HUES6 (cell line): ENCODE data around the gene ACSL1.

ENCODE experiments used
- H3K27ac ChIP-seq: 2 replicates; pipeline ENCODE4 v1.7.0; 2013; ENCODE audit warnings: low read depth, mild to moderate bottlenecking, low read length, inconsistent platforms
- H3K27me3 ChIP-seq: 2 replicates; pipeline ENCODE4 v1.6.1; 2013; ENCODE audit warnings: low read length; ENCODE audit not compliant: control insufficient read depth, insufficient read depth
- H3K36me3 ChIP-seq: 2 replicates; pipeline ENCODE4 v1.6.1; 2013; ENCODE audit warnings: low read length; ENCODE audit not compliant: control insufficient read depth, insufficient read depth
- H3K4me1 ChIP-seq: 2 replicates; pipeline ENCODE4 v1.6.1; 2013; ENCODE audit warnings: low read length; ENCODE audit not compliant: control insufficient read depth, insufficient read depth
- H3K4me3 ChIP-seq: 2 replicates; pipeline ENCODE4 v1.5.1; 2013; ENCODE audit warnings: low read depth, low read length
- H3K9ac ChIP-seq: one replicate; pipeline ENCODE4 v1.6.1; 2013; ENCODE audit warnings: mild to moderate bottlenecking, low read length
- H3K9me3 ChIP-seq: 2 replicates; pipeline ENCODE4 v1.6.1; 2013; ENCODE audit warnings: low read depth, low read length; ENCODE audit not compliant: control insufficient read depth, insufficient read depth

Gene ACSL1

DNA sequence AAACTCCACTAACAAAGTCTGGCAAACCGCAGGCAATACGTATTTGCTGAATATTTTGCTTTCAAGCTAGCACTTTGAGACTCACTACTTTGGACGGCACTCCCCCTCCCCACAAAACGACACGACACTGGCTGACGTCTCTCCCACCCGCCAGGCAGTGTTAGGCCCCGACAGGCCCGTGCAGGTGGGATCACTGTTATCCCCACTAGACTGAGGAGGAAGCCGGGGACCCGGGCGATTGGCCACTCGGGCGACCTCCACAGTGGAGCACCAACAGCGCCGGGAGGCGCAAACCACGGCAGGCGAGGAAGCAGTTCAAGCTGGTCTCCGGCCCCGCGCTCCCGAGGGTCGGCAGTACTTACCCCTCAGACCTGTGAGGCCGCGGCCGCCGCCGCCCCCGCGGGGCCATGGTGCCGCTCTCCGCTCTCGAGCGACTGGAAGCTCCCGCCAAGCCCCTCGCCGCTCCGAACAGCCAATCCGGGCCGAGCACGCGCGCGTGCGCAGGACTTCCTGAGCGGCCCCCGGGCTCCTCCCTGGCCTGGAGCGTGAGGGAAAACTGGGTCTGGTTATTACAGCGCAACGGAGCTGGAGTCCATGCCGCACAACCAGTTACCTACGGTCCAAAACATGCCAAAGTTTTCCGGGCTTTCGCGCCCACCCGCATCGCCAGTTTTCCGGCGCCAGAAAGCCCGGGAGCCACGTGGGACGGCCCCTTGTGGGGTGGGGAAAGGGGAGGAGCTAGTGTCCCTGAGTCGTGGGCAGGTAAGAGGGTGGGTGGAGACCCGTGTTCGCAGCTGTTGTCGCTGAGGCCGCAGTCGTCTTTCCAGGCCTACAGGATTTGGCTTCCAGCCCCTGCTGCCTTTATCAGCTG is 91.9 kb downstream of the ACSL1 start, which contains the start of gene CENPU:
Gene CENPU (minus strand): TSS at position 443 of the 871 bp plus-strand sequence. CDS start 34 bp downstream, at position 409.
- Histone ChIP-seq H3K9me3 (no peaks in the 10 kb centered on the region), H3K4me1 (peaks cover 12% of the 10 kb centered on the region; the same call in 1 of the 2 replicates), H3K27me3 (no peaks in the 10 kb centered on the region), H3K27ac (peak within 1 kb of the TSS; percentile 83), H3K36me3 (peaks cover 28% of the 10 kb centered on the region), H3K9ac (peak within 1 kb of the TSS; percentile 96), H3K4me3 (peak within 1 kb of the TSS; percentile 97)

DNA sequence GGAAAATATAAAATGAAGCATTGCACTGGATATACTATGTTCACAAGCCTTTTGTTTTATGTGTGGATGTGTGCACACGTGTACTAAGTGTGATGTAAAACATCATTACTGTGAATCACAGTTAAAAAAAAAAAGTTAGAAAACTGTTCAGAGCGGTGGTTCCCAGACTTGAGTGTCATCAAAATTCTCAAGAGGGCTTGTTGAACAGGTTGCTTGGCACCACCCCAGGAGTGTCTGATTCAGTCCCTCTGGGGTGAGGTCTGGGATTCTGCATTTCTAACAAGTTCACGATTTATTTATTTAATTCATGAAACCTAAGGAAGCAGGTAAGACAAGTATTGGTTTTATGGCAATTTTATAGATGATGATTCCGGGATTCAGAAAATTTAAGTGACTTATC is 93.6 kb downstream of the ACSL1 start:
- peaks cover 45% of the 10 kb centered on the region for H3K36me3 ChIP-seq

DNA sequence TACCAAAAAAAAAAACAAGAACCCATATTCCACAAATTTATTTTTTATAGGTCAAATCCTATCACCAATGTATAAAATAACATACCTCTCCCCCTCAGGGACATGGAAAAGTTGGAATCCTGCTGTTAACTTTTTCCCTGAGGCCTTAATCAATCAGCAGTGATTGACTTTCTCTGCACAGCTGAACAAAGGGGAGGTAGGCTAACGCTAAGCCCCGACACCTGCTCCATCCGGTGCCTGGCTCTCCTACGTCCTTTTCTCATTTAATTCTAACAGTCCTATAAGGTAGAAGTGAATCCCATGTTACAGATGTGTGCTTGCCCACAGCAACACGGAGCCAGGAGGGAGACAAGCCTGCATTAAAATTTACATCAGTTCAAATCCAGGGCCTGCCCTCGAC is 94.7 kb downstream of the ACSL1 start:
- Histone ChIP-seq H3K9me3 (no peaks in the 10 kb centered on the region), H3K4me1 (peaks cover 12% of the 10 kb centered on the region; the same call in 1 of the 2 replicates), H3K9ac (no peak overlapping the region), H3K4me3 (0 out of 2 replicates have a peak overlapping the region, but pooled peaks have one; percentile 1), H3K36me3 (peaks cover 53% of the 10 kb centered on the region), H3K27ac (no peak overlapping the region), H3K27me3 (no peaks in the 10 kb centered on the region)

More for the DNA sequence above, 93.6 kb downstream of the ACSL1 start:
- H3K9ac ChIP-seq, result peak overlapping the region; percentile 96
- H3K4me1 ChIP-seq, result peaks cover 12% of the 10 kb centered on the region; the same call in 1 of the 2 replicates
- no peaks in the 10 kb centered on the region for H3K27me3 ChIP-seq
- peak overlapping the region; percentile 97 for H3K4me3 ChIP-seq
- no peak overlapping the region for H3K27ac ChIP-seq
- H3K9me3 ChIP-seq, result no peaks in the 10 kb centered on the region

DNA sequence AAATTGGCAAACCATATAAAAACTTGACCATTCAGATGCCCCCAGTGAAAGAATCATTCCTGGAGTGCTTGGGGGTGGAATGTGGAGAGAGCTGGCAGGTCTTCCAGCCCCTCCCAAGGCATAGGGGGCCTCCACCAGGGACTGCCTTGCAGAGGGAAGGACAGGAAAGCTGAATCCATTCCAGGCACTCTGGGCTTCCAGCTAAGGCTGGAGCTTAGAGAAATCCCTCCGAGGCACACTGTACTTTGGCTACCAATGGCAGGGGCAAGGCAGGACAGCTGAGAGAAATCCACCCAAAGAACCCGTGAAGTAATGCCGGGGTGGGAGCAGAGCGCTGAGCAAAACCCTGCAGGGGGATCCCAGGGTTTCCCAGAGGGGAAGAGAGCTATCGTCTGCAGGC is 95.8 kb downstream of the ACSL1 start:
- Histone ChIP-seq H3K4me1 (peaks cover 10% of the 10 kb centered on the region; the same call in 1 of the 2 replicates), H3K9me3 (no peaks in the 10 kb centered on the region), H3K27me3 (no peaks in the 10 kb centered on the region), H3K27ac (no peak overlapping the region), H3K36me3 (peaks cover 64% of the 10 kb centered on the region), H3K9ac (no peak overlapping the region), H3K4me3 (no peak overlapping the region)

DNA sequence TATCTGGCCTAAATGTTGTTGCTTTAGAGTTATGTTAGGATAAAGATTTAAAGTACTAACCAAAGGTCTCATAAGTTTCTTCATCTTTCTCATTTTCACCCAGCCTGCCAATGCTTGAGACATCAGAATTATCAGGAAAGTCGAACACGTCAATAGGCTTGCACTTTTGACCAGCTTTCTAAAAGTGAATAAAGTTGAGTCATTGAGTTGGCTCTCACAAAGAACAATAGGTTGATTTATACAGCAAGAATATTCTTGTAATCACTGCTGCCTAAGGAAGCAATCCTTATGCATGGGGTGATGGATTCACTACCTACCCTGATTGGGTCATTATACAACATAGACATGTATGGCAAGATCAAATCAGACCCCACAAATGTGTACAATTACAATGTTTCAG is 96.9 kb downstream of the ACSL1 start:
- no peak overlapping the region for H3K4me3 ChIP-seq
- no peaks in the 10 kb centered on the region for H3K27me3 ChIP-seq
- H3K36me3 ChIP-seq, result peaks cover 74% of the 10 kb centered on the region
- peaks cover 4% of the 10 kb centered on the region; the same call in 1 of the 2 replicates for H3K4me1 ChIP-seq
- no peak overlapping the region for H3K9ac ChIP-seq
- H3K27ac ChIP-seq, result no peak overlapping the region
- H3K9me3 ChIP-seq, result no peaks in the 10 kb centered on the region

DNA sequence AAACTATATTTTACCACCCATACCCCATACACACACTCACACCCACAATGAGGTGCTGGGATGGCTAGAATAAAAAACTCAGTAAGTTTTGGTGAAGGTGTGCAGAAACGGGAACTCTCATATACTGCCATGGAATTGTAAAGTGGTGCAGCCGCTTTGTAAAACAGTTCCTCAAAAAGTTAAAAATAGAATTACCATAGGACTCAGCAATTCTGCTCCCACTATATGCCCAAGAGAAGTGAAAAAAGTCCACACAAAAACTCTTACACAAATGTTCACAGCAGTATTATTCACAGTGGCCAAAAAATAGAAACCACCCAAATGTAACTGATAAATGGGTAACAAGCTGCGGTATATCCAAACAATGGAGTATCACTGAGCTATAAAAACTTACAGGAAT is 98.3 kb downstream of the ACSL1 start:
- H3K27ac ChIP-seq, result no peak overlapping the region
- H3K4me1 ChIP-seq, result peaks cover 4% of the 10 kb centered on the region; the same call in 1 of the 2 replicates
- H3K4me3 ChIP-seq, result no peak overlapping the region
- H3K36me3 ChIP-seq, result peaks cover 85% of the 10 kb centered on the region
- no peaks in the 10 kb centered on the region for H3K9me3 ChIP-seq
- no peak overlapping the region for H3K9ac ChIP-seq
- no peaks in the 10 kb centered on the region for H3K27me3 ChIP-seq

DNA sequence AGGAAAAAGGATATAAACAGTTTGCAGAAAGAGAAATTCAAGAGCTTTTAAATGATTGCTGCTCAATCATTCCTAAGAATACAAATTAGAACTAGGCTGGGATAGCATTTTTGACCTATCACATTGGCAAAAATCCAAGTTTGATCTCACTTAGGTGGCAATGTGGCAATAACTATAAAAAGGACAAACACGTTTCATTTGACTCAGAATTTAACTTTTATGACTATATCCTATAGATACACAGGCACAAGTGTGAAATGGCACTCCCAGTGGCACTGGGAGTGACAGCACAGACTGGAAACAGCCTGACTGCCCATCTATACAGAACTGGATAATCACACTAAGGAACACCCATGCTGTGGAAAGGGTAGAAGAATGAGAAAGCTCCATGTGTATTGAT is 103.0 kb downstream of the ACSL1 start:
- Histone ChIP-seq H3K27ac (no peak overlapping the region), H3K9me3 (no peaks in the 10 kb centered on the region), H3K36me3 (peaks cover 88% of the 10 kb centered on the region), H3K4me3 (no peak overlapping the region), H3K27me3 (no peaks in the 10 kb centered on the region), H3K4me1 (no peaks in the 10 kb centered on the region), H3K9ac (no peak overlapping the region)

DNA sequence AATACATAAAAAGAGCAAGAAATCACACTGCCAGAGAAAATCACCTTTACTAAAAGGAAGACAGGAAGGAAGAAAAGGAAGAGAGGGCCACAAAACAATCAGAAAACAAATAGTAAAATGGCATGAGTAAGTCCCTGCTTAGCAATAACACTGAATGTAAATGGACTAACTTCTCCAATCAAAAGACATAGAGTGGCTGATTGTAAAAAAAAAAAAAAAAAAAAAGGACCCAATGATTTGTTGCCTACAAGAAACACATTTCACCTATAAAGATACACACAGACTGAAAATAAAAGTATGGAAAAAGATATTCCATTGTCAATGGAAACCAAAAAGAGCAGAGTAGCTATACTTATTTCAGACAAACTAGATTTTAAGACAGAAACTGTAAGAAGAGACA is 104.5 kb downstream of the ACSL1 start:
- no peaks in the 10 kb centered on the region for H3K27me3 ChIP-seq
- H3K9me3 ChIP-seq, result no peaks in the 10 kb centered on the region
- H3K4me3 ChIP-seq, result no peak overlapping the region
- H3K36me3 ChIP-seq, result peaks cover 91% of the 10 kb centered on the region
- no peak overlapping the region for H3K9ac ChIP-seq
- H3K27ac ChIP-seq, result no peak overlapping the region
- no peaks in the 10 kb centered on the region for H3K4me1 ChIP-seq

DNA sequence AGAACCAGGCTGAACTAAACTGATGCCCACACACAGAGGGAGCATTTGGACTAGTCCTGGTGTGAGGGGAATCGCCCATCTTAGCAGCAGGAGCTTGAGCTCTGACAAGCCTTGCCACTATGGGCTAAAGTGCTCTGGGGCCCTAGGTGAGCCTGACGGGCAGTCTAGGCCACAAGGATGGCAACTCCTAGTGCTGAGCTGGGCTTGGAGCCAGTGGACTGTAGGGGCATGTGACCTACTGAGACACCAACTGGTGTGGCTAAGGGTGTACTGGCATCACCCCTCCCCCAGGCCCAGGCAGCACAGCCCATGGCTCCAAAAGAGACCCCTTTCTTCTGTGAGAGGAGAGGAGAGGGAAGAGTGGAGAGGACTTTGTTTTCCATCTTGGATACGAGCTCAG is 106.4 kb downstream of the ACSL1 start:
- H3K9ac ChIP-seq, result no peak overlapping the region
- no peak overlapping the region for H3K27ac ChIP-seq
- H3K27me3 ChIP-seq, result no peaks in the 10 kb centered on the region
- no peak overlapping the region for H3K4me3 ChIP-seq
- no peaks in the 10 kb centered on the region for H3K9me3 ChIP-seq
- H3K36me3 ChIP-seq, result peaks cover 91% of the 10 kb centered on the region
- no peaks in the 10 kb centered on the region for H3K4me1 ChIP-seq

DNA sequence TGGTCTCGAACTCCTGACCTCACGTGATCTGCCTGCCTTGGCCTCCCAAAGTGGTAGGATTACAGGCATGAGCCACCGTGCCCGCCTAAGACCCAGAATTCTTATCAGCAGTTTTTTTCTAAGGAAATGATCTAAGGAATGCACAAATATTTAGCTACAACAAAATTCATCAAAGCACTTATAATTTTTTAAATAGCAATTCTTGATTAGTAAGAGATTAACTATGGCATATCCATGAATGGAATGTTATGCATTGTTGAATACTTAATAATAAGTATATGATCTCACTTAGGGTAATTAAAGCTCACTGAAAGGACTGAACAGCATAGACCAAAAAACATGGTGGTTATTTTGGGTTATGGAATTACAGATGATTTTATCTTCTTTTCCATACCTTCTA is 110.2 kb downstream of the ACSL1 start:
- Histone ChIP-seq H3K9me3 (no peaks in the 10 kb centered on the region), H3K36me3 (peaks cover 98% of the 10 kb centered on the region), H3K4me1 (no peaks in the 10 kb centered on the region), H3K9ac (no peak overlapping the region), H3K27me3 (no peaks in the 10 kb centered on the region), H3K27ac (no peak overlapping the region), H3K4me3 (no peak overlapping the region)

DNA sequence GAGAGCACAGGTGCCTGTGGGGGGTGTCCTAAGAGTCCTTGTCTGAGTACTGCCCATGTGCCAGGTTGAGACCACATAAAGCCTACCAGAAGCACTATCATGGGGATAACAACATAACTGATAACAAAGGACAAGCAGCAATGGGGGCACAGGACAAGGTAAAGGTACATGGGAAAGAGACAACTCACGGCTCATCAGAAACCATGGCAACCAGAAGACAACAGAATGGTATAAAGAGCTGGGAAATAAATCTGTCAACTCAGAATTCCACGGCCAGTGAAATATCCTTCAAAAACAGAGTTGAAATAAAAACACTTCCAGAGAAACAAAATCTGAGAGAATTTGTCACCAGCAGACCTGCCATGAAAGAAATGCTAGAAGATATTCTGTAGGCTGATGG is 111.9 kb downstream of the ACSL1 start:
- peaks cover 97% of the 10 kb centered on the region for H3K36me3 ChIP-seq
- H3K4me3 ChIP-seq, result no peak overlapping the region
- H3K27ac ChIP-seq, result no peak overlapping the region
- H3K9me3 ChIP-seq, result no peaks in the 10 kb centered on the region
- no peaks in the 10 kb centered on the region for H3K27me3 ChIP-seq
- H3K4me1 ChIP-seq, result no peaks in the 10 kb centered on the region
- H3K9ac ChIP-seq, result no peak overlapping the region
